ENCODE data around the gene WDR76.
A peak's percentile ranks its signal among the peaks of the same experiment; 100 is the strongest.

Gene WDR76

GRCh38 chr15:43868406-43868805 lies 41.6 kb downstream of the WDR76 start:
- TF ChIP-seq YY1 (IDR thresholded peaks at IDR 0.05; ENCODE audit: low read depth) = no peak
- no peak for TF ChIP-seq FOXM1 (IDR thresholded peaks at IDR 0.05; ENCODE audit: borderline replicate concordance, low read depth)
- no peak for TF ChIP-seq EP300 (IDR thresholded peaks at IDR 0.05; ENCODE audit: borderline replicate concordance)
- TF ChIP-seq CREB1 (IDR thresholded peaks at IDR 0.05; ENCODE audit: low read depth) = no peak
- no peak for TF ChIP-seq NFIC (IDR thresholded peaks at IDR 0.05)
- no peak for TF ChIP-seq USF1 (IDR thresholded peaks at IDR 0.05)
- no peak for TF ChIP-seq TCF12 (IDR thresholded peaks at IDR 0.05; ENCODE audit: low read depth)
- TF ChIP-seq ZBTB7A (IDR thresholded peaks at IDR 0.05; ENCODE audit: low read depth) = no peak
- no peak for TF ChIP-seq EGR1 (IDR thresholded peaks at IDR 0.05)
- TF ChIP-seq RAD21 (IDR thresholded peaks at IDR 0.05; ENCODE audit: low read depth) = no peak
- TF ChIP-seq CEBPB (IDR thresholded peaks at IDR 0.05) = no peak
- TF ChIP-seq TAF1 (IDR thresholded peaks at IDR 0.05; ENCODE audit: low read depth) = no peak
- no peak for TF ChIP-seq REST (IDR thresholded peaks at IDR 0.05; ENCODE audit: low read depth)
- no peak for TF ChIP-seq TEAD4 (IDR thresholded peaks at IDR 0.05)
- TF ChIP-seq MAX (IDR thresholded peaks at IDR 0.05) = no peak

GRCh38 chr15:43871835-43872234 lies 45.0 kb downstream of the WDR76 start:
- TF ChIP-seq CEBPB (IDR thresholded peaks at IDR 0.05) (no peak), NFIC (IDR thresholded peaks at IDR 0.05) (no peak), CREB1 (IDR thresholded peaks at IDR 0.05; ENCODE audit: low read depth) (no peak), TEAD4 (IDR thresholded peaks at IDR 0.05) (no peak), REST (IDR thresholded peaks at IDR 0.05; ENCODE audit: low read depth) (no peak), TCF12 (IDR thresholded peaks at IDR 0.05; ENCODE audit: low read depth) (no peak), EP300 (IDR thresholded peaks at IDR 0.05; ENCODE audit: borderline replicate concordance) (no peak), FOXM1 (IDR thresholded peaks at IDR 0.05; ENCODE audit: borderline replicate concordance, low read depth) (no peak), TAF1 (IDR thresholded peaks at IDR 0.05; ENCODE audit: low read depth) (no peak), RAD21 (IDR thresholded peaks at IDR 0.05; ENCODE audit: low read depth) (no peak), MAX (IDR thresholded peaks at IDR 0.05) (no peak)

- TF ChIP-seq RAD21 (IDR thresholded peaks at IDR 0.05; ENCODE audit: low read depth) (peak; percentile 69), FOXM1 (IDR thresholded peaks at IDR 0.05; ENCODE audit: borderline replicate concordance, low read depth) (no peak)
These were observed 45.7 kb downstream of the WDR76 start for GRCh38 chr15:43872416-43873020.

- TF ChIP-seq TAF1 (IDR thresholded peaks at IDR 0.05; ENCODE audit: low read depth) (no peak), CEBPB (IDR thresholded peaks at IDR 0.05) (no peak), EP300 (IDR thresholded peaks at IDR 0.05; ENCODE audit: borderline replicate concordance) (no peak), TCF12 (IDR thresholded peaks at IDR 0.05; ENCODE audit: low read depth) (no peak), USF1 (IDR thresholded peaks at IDR 0.05) (no peak), YY1 (IDR thresholded peaks at IDR 0.05; ENCODE audit: low read depth) (no peak), MAX (IDR thresholded peaks at IDR 0.05) (no peak), FOXM1 (IDR thresholded peaks at IDR 0.05; ENCODE audit: borderline replicate concordance, low read depth) (no peak), TEAD4 (IDR thresholded peaks at IDR 0.05) (no peak), EGR1 (IDR thresholded peaks at IDR 0.05) (no peak), REST (IDR thresholded peaks at IDR 0.05; ENCODE audit: low read depth) (no peak), ZBTB7A (IDR thresholded peaks at IDR 0.05; ENCODE audit: low read depth) (no peak), NFIC (IDR thresholded peaks at IDR 0.05) (no peak), RAD21 (IDR thresholded peaks at IDR 0.05; ENCODE audit: low read depth) (no peak), CREB1 (IDR thresholded peaks at IDR 0.05; ENCODE audit: low read depth) (no peak)
These were observed 46.8 kb downstream of the WDR76 start for GRCh38 chr15:43873651-43874050.
